GM18517 (cell line): ENCODE measurements around the gene RADIL.

Experiments used
- ATAC-seq: cut with Tn5 transposase; IDR thresholded peaks from one replicate; pipeline ENCODE4 v1.9.1; 2021; ENCODE audit warnings: mild to moderate bottlenecking, moderate library complexity; ENCODE audit not compliant: unreplicated experiment

The RADIL gene

GRCh38 chr7:4882169-4883032 is 1.1 kb downstream of the RADIL start:
- no peak for ATAC-seq

GRCh38 chr7:4880218-4880617 is 3.3 kb downstream of the RADIL start:
- no peak for ATAC-seq

GRCh38 chr7:4879396-4880081 is 4.0 kb downstream of the RADIL start:
- ATAC-seq: no peak

- ATAC-seq: no peak
These were observed 4.9 kb downstream of the RADIL start for GRCh38 chr7:4878336-4879335.

- no peak for ATAC-seq
These were observed 6.9 kb downstream of the RADIL start for GRCh38 chr7:4876586-4876985.

- no peak for ATAC-seq
These were observed 8.1 kb downstream of the RADIL start for GRCh38 chr7:4875391-4875790.

GRCh38 chr7:4873071-4873944 is 10.2 kb downstream of the RADIL start:
- ATAC-seq: no peak

- ATAC-seq: no peak
These were observed 11.4 kb downstream of the RADIL start for GRCh38 chr7:4871930-4872675.

GRCh38 chr7:4871056-4871680 is 12.3 kb downstream of the RADIL start:
- no peak for ATAC-seq

- ATAC-seq: no peak
These were observed 15.0 kb downstream of the RADIL start for GRCh38 chr7:4868493-4868892.

- ATAC-seq: no peak
These were observed 16.7 kb downstream of the RADIL start for GRCh38 chr7:4866528-4867496.

GRCh38 chr7:4862156-4862555 is 21.4 kb downstream of the RADIL start:
- ATAC-seq: no peak

- ATAC-seq: no peak
These were observed 21.8 kb downstream of the RADIL start, which contains the start of gene PAPOLB for GRCh38 chr7:4861673-4862072. TSS of gene PAPOLB (minus strand) at chr7:4862030. CDS start at chr7:4861810, 220 bp downstream.

GRCh38 chr7:4861227-4861626 is 22.3 kb downstream of the RADIL start:
- ATAC-seq: no peak

GRCh38 chr7:4857189-4857588 is 26.3 kb downstream of the RADIL start:
- no peak for ATAC-seq

- ATAC-seq: no peak
These were observed 27.0 kb downstream of the RADIL start for GRCh38 chr7:4856336-4857057.

- ATAC-seq: no peak
These were observed 28.6 kb downstream of the RADIL start for GRCh38 chr7:4854916-4855315.
